OCI-LY7 (cell line): Measurements from ENCODE around the gene CCSER2. TPM values are rescaled to one million over a fixed set of nuclear protein-coding genes. Genes with fewer than 3 reads are reported as not detected.
A peak's percentile ranks its signal among the peaks of the same experiment; 100 is the strongest.

Source experiments
- BruUV-seq: library from RNA; stranded (reverse); fragments of 400-500 nt; replicated peaks from 2 replicates; lab custom pipeline; 2021; lab: Mats Ljungman, UMichigan
- CTCF ChIA-PET: fragments of 300-600 bp; sonication (Branson Sonifier 250); formaldehyde crosslinking; loops from one replicate; lab custom pipeline; 2022; ENCODE audit warnings: antibody characterized with exemption; ENCODE audit not compliant: unreplicated experiment; lab: Charles Lee
- POLR2A ChIA-PET: fragments of 300-600 bp; sonication (Branson Sonifier 250); formaldehyde crosslinking; loops from one replicate; lab custom pipeline; 2022; ENCODE audit warnings: antibody characterized with exemption; lab: Charles Lee
- DNase-seq: peaks from one replicate; pipeline ENCODE4 v3.0.0-alpha.2; 2015; ENCODE audit warnings: low spot score
- H2AFZ ChIP-seq: fragments of 200-600 bp; sonication (generic), shearing (Covaris generic); 2 replicates; pipeline ENCODE4 v1.6.1; 2014; ENCODE audit warnings: mild to moderate bottlenecking, antibody characterized with exemption, low read length, moderate library complexity
- H3K27ac ChIP-seq: fragments of 200-600 bp; sonication (generic); 2 replicates; pipeline ENCODE4 v1.5.1; 2014; ENCODE audit warnings: mixed run types, low read depth, mild to moderate bottlenecking, moderate library complexity, low read length, inconsistent platforms; ENCODE audit not compliant: poor library complexity, severe bottlenecking
- H3K36me3 ChIP-seq: fragments of 200-600 bp; sonication (generic); 2 replicates; pipeline ENCODE4 v1.6.1; 2014; ENCODE audit warnings: mild to moderate bottlenecking, antibody characterized with exemption, low read length, moderate library complexity, mixed read lengths; ENCODE audit not compliant: insufficient read depth
- H3K4me1 ChIP-seq: fragments of 200-600 bp; sonication (generic); 2 replicates; pipeline ENCODE4 v1.5.1; 2014; ENCODE audit warnings: mild to moderate bottlenecking, low read length; ENCODE audit not compliant: insufficient read depth, poor library complexity, severe bottlenecking
- H3K4me2 ChIP-seq: fragments of 200-600 bp; sonication (generic); 2 replicates; pipeline ENCODE4 v1.6.1; 2014; ENCODE audit warnings: mild to moderate bottlenecking, low read length
- H3K4me3 ChIP-seq: fragments of 200-600 bp; sonication (generic); 2 replicates; pipeline ENCODE4 v1.5.1; 2014; ENCODE audit warnings: mild to moderate bottlenecking, low read depth, low read length; ENCODE audit not compliant: poor library complexity, severe bottlenecking
- H3K79me2 ChIP-seq: fragments of 200-600 bp; sonication (generic); 2 replicates; pipeline ENCODE4 v1.6.1; 2016; ENCODE audit warnings: low read depth, mild to moderate bottlenecking, low read length, moderate library complexity, mixed read lengths; ENCODE audit not compliant: insufficient read depth
- H3K9me2 ChIP-seq: fragments of 200-600 bp; sonication (generic); 2 replicates; pipeline ENCODE4 v1.6.1; 2016; ENCODE audit warnings: mild to moderate bottlenecking, low read length, mixed read lengths; ENCODE audit not compliant: insufficient read depth
- H3K9me3 ChIP-seq: fragments of 200-600 bp; sonication (generic); 2 replicates; pipeline ENCODE4 v1.6.1; 2014; ENCODE audit warnings: mild to moderate bottlenecking, mixed run types, low read length, mixed read lengths
- H4K20me1 ChIP-seq: fragments of 200-600 bp; sonication (generic); 2 replicates; pipeline ENCODE4 v1.6.1; 2014; ENCODE audit warnings: mild to moderate bottlenecking, antibody characterized with exemption, low read length, moderate library complexity, mixed read lengths; ENCODE audit not compliant: insufficient read depth
- EZH2phosphoT487 ChIP-seq: fragments of 200-600 bp; sonication (generic); IDR thresholded peaks from 2 replicates; pipeline ENCODE4 v1.6.1; 2018; ENCODE audit warnings: low read depth, borderline replicate concordance, mild to moderate bottlenecking, mixed run types, antibody characterized with exemption, low read length, moderate library complexity, mixed read lengths
- intact Hi-C: fragments of 100-400 bp; cut with micrococcal nuclease; formaldehyde crosslinking; loops from one replicate; pipeline ENCODE4 v1.10.0; 2022; ENCODE audit not compliant: unreplicated experiment
- total RNA-seq, 2 experiments: library from RNA; depleted of rRNA in 1 of 2; stranded (reverse); fragments of >200 nt in 1 of 2; shearing (Covaris generic) in 1 of 2; gene quantifications; 2 replicates each; pipeline ENCODE4 v1.2.3, GENCODE V29; 2014 to 2022
- TF ChIP-seq, protein P1 (sequence below): fragments of 200-600 bp; sonication (generic); conservative IDR thresholded peaks from 2 replicates; pipeline ENCODE4 v1.5.1; 2014; ENCODE audit warnings: mild to moderate bottlenecking, antibody characterized with exemption, low read length, moderate library complexity, mixed read lengths

Gene CCSER2
- total RNA-seq, 2 experiments from 2014 or later: 15.9 to 30.1 TPM

- no peaks in the 10 kb centered on the region for H3K9me3 ChIP-seq
- H3K36me3 ChIP-seq: no peaks in the 10 kb centered on the region
- no peak overlapping the region for H3K27ac ChIP-seq
- H3K79me2 ChIP-seq: peaks cover 10% of the 10 kb centered on the region; the same call in 1 of the 2 replicates
- peaks cover 4% of the 10 kb centered on the region for H4K20me1 ChIP-seq
- no peak overlapping the region for H3K4me3 ChIP-seq
- H3K9me2 ChIP-seq: no peaks in the 10 kb centered on the region
- H3K4me2 ChIP-seq: no peak overlapping the region
- no TSS peak for BruUV-seq
- H3K4me1 ChIP-seq: no peaks in the 10 kb centered on the region
- POLR2A ChIA-PET: interaction anchor here (0.7 to 1.0 kb wide), 3 partner anchors 13 to 694 kb away, joined by 3 to 5 read pairs (median 4); no protein-coding TSS in a partner anchor
- intact Hi-C loops: no loop called here
- no peak for TF ChIP-seq EZH2phosphoT487
- TF ChIP-seq, protein P1, sequence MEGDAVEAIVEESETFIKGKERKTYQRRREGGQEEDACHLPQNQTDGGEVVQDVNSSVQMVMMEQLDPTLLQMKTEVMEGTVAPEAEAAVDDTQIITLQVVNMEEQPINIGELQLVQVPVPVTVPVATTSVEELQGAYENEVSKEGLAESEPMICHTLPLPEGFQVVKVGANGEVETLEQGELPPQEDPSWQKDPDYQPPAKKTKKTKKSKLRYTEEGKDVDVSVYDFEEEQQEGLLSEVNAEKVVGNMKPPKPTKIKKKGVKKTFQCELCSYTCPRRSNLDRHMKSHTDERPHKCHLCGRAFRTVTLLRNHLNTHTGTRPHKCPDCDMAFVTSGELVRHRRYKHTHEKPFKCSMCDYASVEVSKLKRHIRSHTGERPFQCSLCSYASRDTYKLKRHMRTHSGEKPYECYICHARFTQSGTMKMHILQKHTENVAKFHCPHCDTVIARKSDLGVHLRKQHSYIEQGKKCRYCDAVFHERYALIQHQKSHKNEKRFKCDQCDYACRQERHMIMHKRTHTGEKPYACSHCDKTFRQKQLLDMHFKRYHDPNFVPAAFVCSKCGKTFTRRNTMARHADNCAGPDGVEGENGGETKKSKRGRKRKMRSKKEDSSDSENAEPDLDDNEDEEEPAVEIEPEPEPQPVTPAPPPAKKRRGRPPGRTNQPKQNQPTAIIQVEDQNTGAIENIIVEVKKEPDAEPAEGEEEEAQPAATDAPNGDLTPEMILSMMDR: no peak
- CTCF ChIA-PET: no interaction called here
- no peak overlapping the region for H2AFZ ChIP-seq
- DNase-seq: no peak
Observed at GRCh38 chr10:84340632-84341537, 12.5 kb downstream of the CCSER2 start.

DNA sequence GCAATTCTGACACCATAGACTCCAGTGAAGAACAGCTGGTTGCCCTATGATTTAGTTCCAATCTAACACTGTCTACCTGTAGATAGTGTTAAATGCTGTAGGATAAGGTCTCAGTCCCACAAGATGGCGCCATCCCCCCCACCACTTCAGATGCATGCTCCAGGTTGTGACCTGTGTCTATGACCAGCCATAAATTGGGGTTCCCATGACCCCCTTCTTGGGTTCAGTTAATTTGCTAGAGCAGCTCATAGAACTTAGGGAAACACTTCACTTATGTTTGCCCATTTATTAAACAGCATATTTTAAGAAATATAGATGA, 13.1 kb downstream of the CCSER2 start:
- H3K4me2 ChIP-seq: no peak overlapping the region
- H3K9me2 ChIP-seq: no peaks in the 10 kb centered on the region
- POLR2A ChIA-PET: interaction anchor here (0.7 to 1.0 kb wide), 2 partner anchors 12 to 21 kb away, joined by 3 to 5 read pairs; no protein-coding TSS in a partner anchor
- CTCF ChIA-PET: no interaction called here
- no TSS peak for BruUV-seq
- no peaks in the 10 kb centered on the region for H3K9me3 ChIP-seq
- no peak overlapping the region for H3K4me3 ChIP-seq
- intact Hi-C loops: no loop called here
- TF ChIP-seq, protein P1: peak; percentile 53
- no peak for TF ChIP-seq EZH2phosphoT487
- no peak overlapping the region for H2AFZ ChIP-seq
- no peaks in the 10 kb centered on the region for H3K36me3 ChIP-seq
- no peak for DNase-seq
- no peak overlapping the region for H3K27ac ChIP-seq
- peaks cover 6% of the 10 kb centered on the region; the same call in 1 of the 2 replicates for H3K79me2 ChIP-seq
- no peaks in the 10 kb centered on the region for H3K4me1 ChIP-seq
- H4K20me1 ChIP-seq: peaks cover 4% of the 10 kb centered on the region

- no peaks in the 10 kb centered on the region for H3K36me3 ChIP-seq
- ChIA-PET POLR2A (interaction anchor here (1.0 kb wide), 1 partner anchor 12 kb away, joined by 3 read pairs; no protein-coding TSS in a partner anchor), CTCF (no interaction called here)
- DNase-seq: no peak
- H4K20me1 ChIP-seq: peaks cover 4% of the 10 kb centered on the region
- H3K79me2 ChIP-seq: peaks cover 6% of the 10 kb centered on the region; the same call in 1 of the 2 replicates
- no peak overlapping the region for H2AFZ ChIP-seq
- intact Hi-C loops: no loop called here
- H3K9me3 ChIP-seq: no peaks in the 10 kb centered on the region
- no peaks in the 10 kb centered on the region for H3K9me2 ChIP-seq
- H3K27ac ChIP-seq: no peak overlapping the region
- TF ChIP-seq EZH2phosphoT487: no peak
- TF ChIP-seq, protein P1: no peak
- no peaks in the 10 kb centered on the region for H3K4me1 ChIP-seq
- no TSS peak for BruUV-seq
- no peak overlapping the region for H3K4me3 ChIP-seq
- no peak overlapping the region for H3K4me2 ChIP-seq
Observed at GRCh38 chr10:84341983-84342382, 13.6 kb downstream of the CCSER2 start.
